GM12872 (cell line): ENCODE results near the gene MFSD8.

Experiments
- TF ChIP-seq, protein P1 (sequence below): IDR thresholded peaks from 3 replicates; pipeline ENCODE4 v1.5.1; 2011; ENCODE audit warnings: low read depth, mild to moderate bottlenecking, low read length, moderate library complexity; ENCODE audit not compliant: insufficient read depth

Gene MFSD8

GRCh38 chr4:127875791-127876190 lies 89.2 kb downstream of the MFSD8 start:
- TF ChIP-seq, protein P1, sequence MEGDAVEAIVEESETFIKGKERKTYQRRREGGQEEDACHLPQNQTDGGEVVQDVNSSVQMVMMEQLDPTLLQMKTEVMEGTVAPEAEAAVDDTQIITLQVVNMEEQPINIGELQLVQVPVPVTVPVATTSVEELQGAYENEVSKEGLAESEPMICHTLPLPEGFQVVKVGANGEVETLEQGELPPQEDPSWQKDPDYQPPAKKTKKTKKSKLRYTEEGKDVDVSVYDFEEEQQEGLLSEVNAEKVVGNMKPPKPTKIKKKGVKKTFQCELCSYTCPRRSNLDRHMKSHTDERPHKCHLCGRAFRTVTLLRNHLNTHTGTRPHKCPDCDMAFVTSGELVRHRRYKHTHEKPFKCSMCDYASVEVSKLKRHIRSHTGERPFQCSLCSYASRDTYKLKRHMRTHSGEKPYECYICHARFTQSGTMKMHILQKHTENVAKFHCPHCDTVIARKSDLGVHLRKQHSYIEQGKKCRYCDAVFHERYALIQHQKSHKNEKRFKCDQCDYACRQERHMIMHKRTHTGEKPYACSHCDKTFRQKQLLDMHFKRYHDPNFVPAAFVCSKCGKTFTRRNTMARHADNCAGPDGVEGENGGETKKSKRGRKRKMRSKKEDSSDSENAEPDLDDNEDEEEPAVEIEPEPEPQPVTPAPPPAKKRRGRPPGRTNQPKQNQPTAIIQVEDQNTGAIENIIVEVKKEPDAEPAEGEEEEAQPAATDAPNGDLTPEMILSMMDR: no peak

GRCh38 chr4:127870688-127871087 lies 94.3 kb downstream of the MFSD8 start:
- TF ChIP-seq, protein P1: no peak

DNA sequence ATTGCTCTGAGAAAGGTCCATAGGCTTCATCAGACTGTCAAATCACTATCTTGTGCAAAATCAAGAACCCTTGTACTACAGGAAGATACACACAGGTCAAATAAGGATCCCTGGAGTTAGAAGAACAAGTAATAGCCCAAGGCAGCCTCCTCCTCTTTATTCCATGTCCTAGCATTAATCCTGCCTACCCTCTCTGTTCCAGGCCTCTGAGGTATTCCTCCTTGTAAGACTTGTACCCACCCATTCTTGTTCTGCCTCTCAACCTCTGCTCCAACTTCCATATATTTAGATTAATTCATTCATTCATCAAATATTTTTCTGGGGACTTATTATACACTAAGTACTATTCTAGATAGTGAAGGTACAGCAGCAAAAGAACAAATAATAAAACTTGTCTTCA lies 94.7 kb downstream of the MFSD8 start:
- TF ChIP-seq, protein P1: no peak

DNA sequence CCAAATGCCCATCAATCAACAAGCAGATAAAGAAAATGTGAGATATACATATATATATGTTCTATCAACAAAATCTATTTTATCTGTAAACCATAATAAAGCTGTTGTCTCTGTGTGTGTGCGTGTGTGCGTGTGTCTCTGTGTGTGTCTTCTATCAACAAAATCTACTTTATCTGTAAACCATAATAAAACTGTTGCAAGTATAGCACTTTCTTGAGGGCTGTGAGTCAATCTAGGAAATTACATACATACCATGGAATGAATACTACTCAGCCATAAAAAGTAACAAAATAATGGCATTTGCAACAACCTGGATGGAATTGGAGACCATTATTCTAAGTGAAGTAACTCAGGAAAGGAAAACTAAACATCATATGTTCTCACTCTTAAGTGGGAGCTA lies 96.8 kb downstream of the MFSD8 start:
- TF ChIP-seq, protein P1: no peak
